Measurements from ENCODE around the gene TNNC1. TPM values are rescaled to one million over a fixed set of nuclear protein-coding genes. Genes with fewer than 3 reads are reported as not detected.

TNNC1 gene
- total and polyA plus RNA-seq, 2 donors (not counting 1 experiment from before 2014, with no cell fraction given): 0.33 to 0.69 TPM

GRCh38 chr3:52432225-52432624 lies 21.6 kb downstream of the TNNC1 start:
- Histone ChIP-seq H3K36me3 (ENCODE audit: control insufficient read depth, insufficient read depth, low read length) (no peaks in the 10 kb centered on the region), H3K4me3 (replicated peaks in 1 of 4; ENCODE audit: control extremely low read depth in 1 of 4, insufficient read depth in 1 of 4, low read depth in 3 of 4, low read length in 4 of 4) (no peak overlapping the region), H3K27me3 (ENCODE audit: control insufficient read depth, insufficient read depth, low read length) (peaks cover 9% of the 10 kb centered on the region), H3K27ac (ENCODE audit: insufficient read depth, low read length) (no peak overlapping the region), H3K9me3 (ENCODE audit: control insufficient read depth, insufficient read depth, low read depth, low read length) (no peaks in the 10 kb centered on the region), H3K9ac (ENCODE audit: insufficient read depth, low read length) (no peak overlapping the region), H4K20me1 (ENCODE audit: control insufficient read depth, extremely low read depth, insufficient read depth, low read length) (no peaks in the 10 kb centered on the region), H3K79me2 (ENCODE audit: control insufficient read depth, insufficient read depth, low read length) (no peaks in the 10 kb centered on the region), H2AFZ (ENCODE audit: low read length) (no peak overlapping the region), H3K4me2 (ENCODE audit: extremely low read depth, insufficient read depth, low read length) (no peak overlapping the region), H3K4me1 (ENCODE audit: control insufficient read depth, extremely low read depth, insufficient read depth, low read length) (no peaks in the 10 kb centered on the region)
- no peak for DNase-seq (ENCODE audit: low read depth in 2 of 2)
- TF ChIP-seq EZH2 (IDR thresholded peaks at IDR 0.05; ENCODE audit: low read length, missing control alignments) (no peak), CTCF (conservative IDR thresholded peaks at IDR 0.05 in 1 of 2, IDR thresholded peaks at IDR 0.05 in 1 of 2; ENCODE audit: low read depth in 1 of 2, low read length in 2 of 2) (no peak)

GRCh38 chr3:52431459-52432223 lies 22.2 kb downstream of the TNNC1 start:
- H3K4me3 ChIP-seq (replicated peaks in 1 of 4; ENCODE audit: control extremely low read depth in 1 of 4, insufficient read depth in 1 of 4, low read depth in 3 of 4, low read length in 4 of 4): no peak overlapping the region
- no peaks in the 10 kb centered on the region for H3K79me2 ChIP-seq (ENCODE audit: control insufficient read depth, insufficient read depth, low read length)
- no peak overlapping the region for H3K27ac ChIP-seq (ENCODE audit: insufficient read depth, low read length)
- H4K20me1 ChIP-seq (ENCODE audit: control insufficient read depth, extremely low read depth, insufficient read depth, low read length): no peaks in the 10 kb centered on the region
- no peaks in the 10 kb centered on the region for H3K4me1 ChIP-seq (ENCODE audit: control insufficient read depth, extremely low read depth, insufficient read depth, low read length)
- no peaks in the 10 kb centered on the region for H3K36me3 ChIP-seq (ENCODE audit: control insufficient read depth, insufficient read depth, low read length)
- H3K9me3 ChIP-seq (ENCODE audit: control insufficient read depth, insufficient read depth, low read depth, low read length): no peaks in the 10 kb centered on the region
- no peak for DNase-seq (ENCODE audit: low read depth in 2 of 2)
- H2AFZ ChIP-seq (ENCODE audit: low read length): no peak overlapping the region
- H3K9ac ChIP-seq (ENCODE audit: insufficient read depth, low read length): no peak overlapping the region
- TF ChIP-seq CTCF (conservative IDR thresholded peaks at IDR 0.05 in 1 of 2, IDR thresholded peaks at IDR 0.05 in 1 of 2; ENCODE audit: low read depth in 1 of 2, low read length in 2 of 2) (no peak), EZH2 (IDR thresholded peaks at IDR 0.05; ENCODE audit: low read length, missing control alignments) (no peak)
- no peak overlapping the region for H3K4me2 ChIP-seq (ENCODE audit: extremely low read depth, insufficient read depth, low read length)
- H3K27me3 ChIP-seq (ENCODE audit: control insufficient read depth, insufficient read depth, low read length): peaks cover 9% of the 10 kb centered on the region

GRCh38 chr3:52430416-52430810 lies 23.4 kb downstream of the TNNC1 start:
- Histone ChIP-seq H3K36me3 (ENCODE audit: control insufficient read depth, insufficient read depth, low read length) (no peaks in the 10 kb centered on the region), H3K9ac (ENCODE audit: insufficient read depth, low read length) (no peak overlapping the region)

More at GRCh38 chr3:52430416-52430810, 23.4 kb downstream of the TNNC1 start:
- H3K4me3 ChIP-seq (replicated peaks in 1 of 4; ENCODE audit: control extremely low read depth in 1 of 4, insufficient read depth in 1 of 4, low read depth in 3 of 4, low read length in 4 of 4): no peak overlapping the region
- no peaks in the 10 kb centered on the region for H3K79me2 ChIP-seq (ENCODE audit: control insufficient read depth, insufficient read depth, low read length)
- H2AFZ ChIP-seq (ENCODE audit: low read length): no peak overlapping the region
- no peak overlapping the region for H3K4me2 ChIP-seq (ENCODE audit: extremely low read depth, insufficient read depth, low read length)
- peaks cover 9% of the 10 kb centered on the region for H3K27me3 ChIP-seq (ENCODE audit: control insufficient read depth, insufficient read depth, low read length)
- no peaks in the 10 kb centered on the region for H4K20me1 ChIP-seq (ENCODE audit: control insufficient read depth, extremely low read depth, insufficient read depth, low read length)
- H3K4me1 ChIP-seq (ENCODE audit: control insufficient read depth, extremely low read depth, insufficient read depth, low read length): no peaks in the 10 kb centered on the region
- DNase-seq (ENCODE audit: low read depth in 2 of 2): no peak
- no peak for TF ChIP-seq EZH2 (IDR thresholded peaks at IDR 0.05; ENCODE audit: low read length, missing control alignments)
- no peak overlapping the region for H3K27ac ChIP-seq (ENCODE audit: insufficient read depth, low read length)
- H3K9me3 ChIP-seq (ENCODE audit: control insufficient read depth, insufficient read depth, low read depth, low read length): no peaks in the 10 kb centered on the region
